Fibroblast of pulmonary artery (primary cell): ENCODE results near the gene CCDC60.

Experiments used
- DNase-seq: peaks from one replicate; pipeline ENCODE4 v3.0.0-alpha.2; 2010; ENCODE audit warnings: low read depth
- H3K4me3 ChIP-seq: replicated peaks from 2 replicates; pipeline ENCODE4 v1.5.1; 2011; ENCODE audit warnings: low read depth, mild to moderate bottlenecking, control low read depth, low read length, moderate library complexity
- TF ChIP-seq, protein P1 (sequence below): IDR thresholded peaks from 2 replicates; pipeline ENCODE4 v1.5.1; 2011; ENCODE audit warnings: mild to moderate bottlenecking, control low read depth, low read length, inconsistent platforms; ENCODE audit errors: missing control alignments

CCDC60 gene

DNA sequence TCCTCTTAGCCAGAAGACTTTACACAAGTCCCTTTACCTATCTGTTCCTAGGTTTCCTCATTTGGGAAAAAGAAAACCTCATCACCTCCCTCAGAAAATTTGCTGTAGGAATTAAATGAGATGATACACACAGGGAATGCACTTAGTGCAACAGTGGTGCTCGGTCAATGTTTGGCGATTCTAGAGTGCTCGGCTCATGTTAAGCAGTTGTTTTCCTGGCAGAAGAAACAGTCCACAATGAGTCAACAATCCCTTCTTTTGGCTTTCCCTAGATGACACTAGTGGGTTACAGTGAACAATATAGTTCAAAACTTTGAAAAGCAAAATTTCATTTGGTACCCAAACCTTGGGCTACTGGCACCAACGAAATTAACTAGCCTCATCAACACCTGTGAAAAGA, 255.1 kb downstream of the CCDC60 start:
- no peak overlapping the region for H3K4me3 ChIP-seq
- TF ChIP-seq, protein P1, sequence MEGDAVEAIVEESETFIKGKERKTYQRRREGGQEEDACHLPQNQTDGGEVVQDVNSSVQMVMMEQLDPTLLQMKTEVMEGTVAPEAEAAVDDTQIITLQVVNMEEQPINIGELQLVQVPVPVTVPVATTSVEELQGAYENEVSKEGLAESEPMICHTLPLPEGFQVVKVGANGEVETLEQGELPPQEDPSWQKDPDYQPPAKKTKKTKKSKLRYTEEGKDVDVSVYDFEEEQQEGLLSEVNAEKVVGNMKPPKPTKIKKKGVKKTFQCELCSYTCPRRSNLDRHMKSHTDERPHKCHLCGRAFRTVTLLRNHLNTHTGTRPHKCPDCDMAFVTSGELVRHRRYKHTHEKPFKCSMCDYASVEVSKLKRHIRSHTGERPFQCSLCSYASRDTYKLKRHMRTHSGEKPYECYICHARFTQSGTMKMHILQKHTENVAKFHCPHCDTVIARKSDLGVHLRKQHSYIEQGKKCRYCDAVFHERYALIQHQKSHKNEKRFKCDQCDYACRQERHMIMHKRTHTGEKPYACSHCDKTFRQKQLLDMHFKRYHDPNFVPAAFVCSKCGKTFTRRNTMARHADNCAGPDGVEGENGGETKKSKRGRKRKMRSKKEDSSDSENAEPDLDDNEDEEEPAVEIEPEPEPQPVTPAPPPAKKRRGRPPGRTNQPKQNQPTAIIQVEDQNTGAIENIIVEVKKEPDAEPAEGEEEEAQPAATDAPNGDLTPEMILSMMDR: no peak
- DNase-seq: no peak
